ENCODE measurements around the gene NR2F2.

NR2F2 gene

DNA sequence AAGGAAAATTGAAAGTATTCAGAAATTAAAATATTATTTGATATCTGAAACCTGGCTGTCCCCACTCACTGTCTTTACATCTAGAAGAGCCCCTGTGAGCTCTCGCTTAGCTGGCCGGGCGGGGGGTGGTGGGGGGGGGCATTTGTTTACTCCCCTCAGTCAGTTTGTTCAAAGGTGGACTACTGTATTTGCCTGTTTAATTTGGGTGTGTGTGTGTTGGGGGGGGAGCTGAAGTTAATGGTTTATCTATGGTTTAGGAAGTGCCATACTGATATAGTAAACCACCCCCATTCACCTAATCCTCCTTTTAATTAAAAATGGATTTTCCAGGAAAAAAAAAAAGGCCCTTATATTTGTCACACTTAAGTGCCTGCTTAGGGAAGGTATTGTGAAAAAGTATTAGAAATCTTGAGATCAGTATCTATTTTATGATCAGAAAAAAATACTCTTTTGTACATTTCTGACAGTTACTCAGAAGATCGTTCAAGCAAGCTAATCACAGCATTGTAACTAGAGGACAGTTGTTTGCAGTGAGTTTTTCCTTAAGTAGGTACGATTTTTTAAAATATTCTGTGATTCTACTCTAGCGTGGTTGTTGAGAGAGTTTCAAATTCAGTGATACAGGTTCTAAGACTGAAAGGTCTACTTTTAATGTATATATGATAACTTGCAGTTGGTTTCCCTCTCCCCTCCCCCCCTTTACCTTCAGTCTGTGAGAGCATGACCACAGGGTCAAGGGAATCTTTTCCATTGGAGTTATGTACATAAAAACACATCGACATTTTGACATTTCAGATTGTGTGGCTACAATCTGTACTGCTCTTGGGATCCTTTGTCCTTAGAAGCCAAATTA, 8.5 kb downstream of the NR2F2 start:
- 5% methylated on average over 7 of the region's 7 CpGs for WGBS
- Histone ChIP-seq H3K4me3 (ENCODE audit: low read length) (peak overlapping the region; percentile 65; the same call in 1 of the 2 replicates), H3K9me3 (ENCODE audit: insufficient read depth, low read depth, low read length) (no peaks in the 10 kb centered on the region), H3K9ac (ENCODE audit: low read depth, low read length) (no peak overlapping the region), H3K27ac (ENCODE audit: low read depth, low read length) (no peak overlapping the region), H3K36me3 (ENCODE audit: insufficient read depth, low read length) (no peaks in the 10 kb centered on the region; the same call in 1 of the 2 replicates), H3K27me3 (ENCODE audit: insufficient read depth, low read length) (peaks cover 93% of the 10 kb centered on the region), H3K4me1 (ENCODE audit: insufficient read depth, low read length) (peaks cover 81% of the 10 kb centered on the region)

GRCh38 chr15:96339619-96340347, 9.3 kb downstream of the NR2F2 start:
- peaks cover 81% of the 10 kb centered on the region for H3K4me1 ChIP-seq (ENCODE audit: insufficient read depth, low read length)
- peak overlapping the region; percentile 28; the same call in 1 of the 2 replicates for H3K9ac ChIP-seq (ENCODE audit: low read depth, low read length)
- 4% methylated on average over 4 of the region's 8 CpGs for WGBS
- no peak overlapping the region for H3K27ac ChIP-seq (ENCODE audit: low read depth, low read length)
- peak overlapping the region; percentile 65 for H3K4me3 ChIP-seq (ENCODE audit: low read length)
- H3K27me3 ChIP-seq (ENCODE audit: insufficient read depth, low read length), result peaks cover 93% of the 10 kb centered on the region
- H3K36me3 ChIP-seq (ENCODE audit: insufficient read depth, low read length), result no peaks in the 10 kb centered on the region; the same call in 1 of the 2 replicates
- H3K9me3 ChIP-seq (ENCODE audit: insufficient read depth, low read depth, low read length), result no peaks in the 10 kb centered on the region

GRCh38 chr15:96340348-96340597, 9.8 kb downstream of the NR2F2 start:
- Histone ChIP-seq H3K4me3 (ENCODE audit: low read length) (peak overlapping the region; percentile 65), H3K36me3 (ENCODE audit: insufficient read depth, low read length) (no peaks in the 10 kb centered on the region; the same call in 1 of the 2 replicates), H3K9me3 (ENCODE audit: insufficient read depth, low read depth, low read length) (no peaks in the 10 kb centered on the region), H3K27ac (ENCODE audit: low read depth, low read length) (peak overlapping the region; percentile 73), H3K27me3 (ENCODE audit: insufficient read depth, low read length) (peaks cover 93% of the 10 kb centered on the region), H3K4me1 (ENCODE audit: insufficient read depth, low read length) (peaks cover 81% of the 10 kb centered on the region), H3K9ac (ENCODE audit: low read depth, low read length) (peak overlapping the region; percentile 28; the same call in 1 of the 2 replicates)
- WGBS, result under 1% methylated on average over 10 of the region's 11 CpGs

- H3K36me3 ChIP-seq (ENCODE audit: insufficient read depth, low read length), result no peaks in the 10 kb centered on the region; the same call in 1 of the 2 replicates
- peaks cover 78% of the 10 kb centered on the region for H3K4me1 ChIP-seq (ENCODE audit: insufficient read depth, low read length)
- peak overlapping the region; percentile 73 for H3K27ac ChIP-seq (ENCODE audit: low read depth, low read length)
- H3K4me3 ChIP-seq (ENCODE audit: low read length), result peak overlapping the region; percentile 65
- no peaks in the 10 kb centered on the region for H3K9me3 ChIP-seq (ENCODE audit: insufficient read depth, low read depth, low read length)
- peak overlapping the region; percentile 35; the same call in 1 of the 2 replicates for H3K9ac ChIP-seq (ENCODE audit: low read depth, low read length)
- under 1% methylated on average over 58 of the region's 63 CpGs for WGBS
- H3K27me3 ChIP-seq (ENCODE audit: insufficient read depth, low read length), result peaks cover 93% of the 10 kb centered on the region
These were observed 10.4 kb downstream of the NR2F2 start for GRCh38 chr15:96340598-96341512.

DNA sequence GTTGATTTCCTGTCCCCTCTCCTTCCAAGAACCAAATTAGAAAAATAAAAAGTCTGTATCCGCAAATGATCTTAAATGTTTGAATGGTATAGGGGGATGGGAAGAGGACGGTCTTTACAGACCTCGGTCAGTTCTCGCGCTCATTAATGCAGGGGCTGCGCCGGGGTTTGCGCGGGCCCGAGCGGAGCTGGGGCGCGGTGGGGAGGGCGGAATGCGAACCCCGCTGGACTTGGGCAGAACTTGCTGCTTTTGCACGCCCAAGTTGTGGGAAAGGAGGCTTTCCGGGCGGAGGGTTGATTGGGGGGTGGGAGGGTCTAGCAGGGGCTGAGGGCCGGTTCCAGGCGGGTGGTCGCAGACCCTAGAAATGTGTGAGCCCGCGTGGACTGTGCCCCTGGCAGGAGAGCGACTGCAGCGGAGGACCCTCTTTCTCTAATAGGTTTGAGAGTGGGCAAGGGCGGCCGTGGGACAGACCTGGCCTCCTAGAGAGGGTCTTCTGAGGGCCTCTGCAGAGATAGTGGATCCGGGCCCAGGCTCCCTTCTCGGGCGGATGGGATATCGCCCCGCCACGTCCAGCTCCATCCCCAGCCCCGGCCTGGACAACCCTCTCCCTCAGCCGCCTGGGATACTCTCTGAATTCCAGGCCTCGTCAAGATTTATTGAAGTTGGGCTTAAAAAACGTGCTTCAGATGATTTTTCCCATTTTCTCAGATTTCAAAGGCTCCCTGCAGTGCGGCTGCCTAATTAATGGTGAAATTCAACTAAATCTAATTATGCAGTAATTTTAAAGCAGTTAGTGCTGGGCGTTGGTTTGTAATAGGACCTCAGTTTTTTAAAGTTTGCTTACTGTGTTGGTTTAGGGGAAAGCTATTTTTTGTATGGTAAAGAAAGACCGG, 11.3 kb downstream of the NR2F2 start:
- H3K9ac ChIP-seq (ENCODE audit: low read depth, low read length), result peak overlapping the region; percentile 35; the same call in 1 of the 2 replicates
- no peak overlapping the region for H3K27ac ChIP-seq (ENCODE audit: low read depth, low read length)
- WGBS, result 1% methylated on average over 40 of the region's 41 CpGs
- no peaks in the 10 kb centered on the region for H3K9me3 ChIP-seq (ENCODE audit: insufficient read depth, low read depth, low read length)
- H3K4me1 ChIP-seq (ENCODE audit: insufficient read depth, low read length), result peaks cover 77% of the 10 kb centered on the region
- no peaks in the 10 kb centered on the region for H3K36me3 ChIP-seq (ENCODE audit: insufficient read depth, low read length)
- H3K27me3 ChIP-seq (ENCODE audit: insufficient read depth, low read length), result peaks cover 93% of the 10 kb centered on the region
- peak overlapping the region; percentile 65 for H3K4me3 ChIP-seq (ENCODE audit: low read length)

DNA sequence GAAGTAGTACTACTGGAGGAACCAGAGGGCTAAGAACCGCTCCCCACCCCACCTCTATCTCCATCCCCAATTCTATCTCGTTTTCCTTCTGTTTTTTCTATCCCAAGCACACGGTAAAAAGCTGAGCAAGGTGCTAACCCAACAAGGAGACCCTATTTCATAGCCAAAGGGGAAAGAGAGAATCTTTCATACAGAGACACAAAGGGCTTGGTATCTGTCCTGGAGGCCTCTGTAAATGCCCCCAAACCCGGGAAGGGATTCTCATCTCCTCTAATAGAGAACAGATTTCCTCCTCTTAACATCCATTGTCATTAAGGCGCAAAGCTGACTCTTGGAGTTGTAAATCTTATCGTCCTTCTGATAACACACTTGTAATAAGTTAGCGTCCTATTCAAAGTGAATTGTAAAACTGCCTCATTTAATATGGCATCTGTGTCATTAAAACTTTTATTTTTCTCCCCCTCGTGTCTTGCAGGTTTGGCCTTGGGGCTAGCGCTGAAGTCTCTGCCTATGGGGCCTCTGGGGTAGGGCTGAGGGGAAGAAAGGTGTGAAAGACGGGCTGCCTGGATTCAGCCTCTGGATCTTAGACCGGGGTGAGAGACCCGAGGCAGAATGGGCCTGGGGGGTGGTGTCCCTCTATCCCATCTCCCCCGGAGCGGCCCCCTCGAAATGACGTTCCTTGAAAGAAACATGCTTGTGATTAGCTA, 12.1 kb downstream of the NR2F2 start:
- peaks cover 69% of the 10 kb centered on the region for H3K4me1 ChIP-seq (ENCODE audit: insufficient read depth, low read length)
- 2% methylated on average over 14 of the region's 16 CpGs for WGBS
- H3K4me3 ChIP-seq (ENCODE audit: low read length), result peak overlapping the region; percentile 65; the same call in 1 of the 2 replicates
- H3K27ac ChIP-seq (ENCODE audit: low read depth, low read length), result no peak overlapping the region
- no peaks in the 10 kb centered on the region for H3K36me3 ChIP-seq (ENCODE audit: insufficient read depth, low read length)
- H3K9ac ChIP-seq (ENCODE audit: low read depth, low read length), result no peak overlapping the region
- H3K9me3 ChIP-seq (ENCODE audit: insufficient read depth, low read depth, low read length), result no peaks in the 10 kb centered on the region
- H3K27me3 ChIP-seq (ENCODE audit: insufficient read depth, low read length), result peaks cover 93% of the 10 kb centered on the region

GRCh38 chr15:96343113-96344059, 12.9 kb downstream of the NR2F2 start:
- Histone ChIP-seq H3K9ac (ENCODE audit: low read depth, low read length) (no peak overlapping the region), H3K27ac (ENCODE audit: low read depth, low read length) (no peak overlapping the region), H3K9me3 (ENCODE audit: insufficient read depth, low read depth, low read length) (no peaks in the 10 kb centered on the region), H3K4me3 (ENCODE audit: low read length) (peak overlapping the region; percentile 25), H3K27me3 (ENCODE audit: insufficient read depth, low read length) (peaks cover 93% of the 10 kb centered on the region), H3K4me1 (ENCODE audit: insufficient read depth, low read length) (peaks cover 62% of the 10 kb centered on the region), H3K36me3 (ENCODE audit: insufficient read depth, low read length) (no peaks in the 10 kb centered on the region)
- WGBS, result 2% methylated on average over 43 of the region's 47 CpGs

GRCh38 chr15:96344060-96344705, 13.7 kb downstream of the NR2F2 start:
- WGBS, result 3% methylated on average over 29 of the region's 31 CpGs
- Histone ChIP-seq H3K9ac (ENCODE audit: low read depth, low read length) (no peak overlapping the region), H3K27me3 (ENCODE audit: insufficient read depth, low read length) (peaks cover 93% of the 10 kb centered on the region)

More at GRCh38 chr15:96344060-96344705, 13.7 kb downstream of the NR2F2 start:
- Histone ChIP-seq H3K27ac (ENCODE audit: low read depth, low read length) (no peak overlapping the region), H3K4me1 (ENCODE audit: insufficient read depth, low read length) (peaks cover 61% of the 10 kb centered on the region), H3K4me3 (ENCODE audit: low read length) (peak overlapping the region; percentile 34), H3K9me3 (ENCODE audit: insufficient read depth, low read depth, low read length) (no peaks in the 10 kb centered on the region), H3K36me3 (ENCODE audit: insufficient read depth, low read length) (no peaks in the 10 kb centered on the region)

Measured in HUES64 (cell line).